Lower leg skin (tissue), 3 donors: ENCODE data around the gene TNKS1BP1.

Source experiments
- POLR2A ChIP-seq, 2 donors: fragments of 450-650 bp; IDR thresholded peaks; one replicate each; pipeline ENCODE4 v1.6.1; 2016 to 2017; ENCODE audit warnings: antibody characterized with exemption in 2 of 2, mild to moderate bottlenecking in 1 of 2, moderate library complexity in 1 of 2
- TF ChIP-seq, protein P1 (sequence below), 3 donors: fragments of 450-650 bp; IDR thresholded peaks; one replicate each; pipeline ENCODE4 v1.5.1; 2016; ENCODE audit warnings: antibody characterized with exemption in 3 of 3, mild to moderate bottlenecking in 3 of 3, moderate library complexity in 2 of 3

DNA sequence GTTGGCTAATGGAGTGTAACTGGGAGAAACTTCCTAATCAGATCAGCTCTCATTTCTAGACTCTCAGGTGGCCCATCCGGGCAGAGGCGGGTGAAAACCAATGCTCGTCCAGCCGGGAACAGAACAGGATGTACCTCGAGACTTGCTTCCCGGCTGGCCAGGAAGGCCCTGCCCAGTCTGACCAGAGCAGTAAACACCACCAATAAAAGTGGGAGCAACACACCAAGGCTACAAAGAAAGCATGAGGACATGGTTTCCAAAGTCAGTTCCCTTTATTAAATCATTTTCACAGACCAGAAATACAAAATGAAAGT, 940 bp upstream of the TNKS1BP1 start:
- TF ChIP-seq, protein P1, sequence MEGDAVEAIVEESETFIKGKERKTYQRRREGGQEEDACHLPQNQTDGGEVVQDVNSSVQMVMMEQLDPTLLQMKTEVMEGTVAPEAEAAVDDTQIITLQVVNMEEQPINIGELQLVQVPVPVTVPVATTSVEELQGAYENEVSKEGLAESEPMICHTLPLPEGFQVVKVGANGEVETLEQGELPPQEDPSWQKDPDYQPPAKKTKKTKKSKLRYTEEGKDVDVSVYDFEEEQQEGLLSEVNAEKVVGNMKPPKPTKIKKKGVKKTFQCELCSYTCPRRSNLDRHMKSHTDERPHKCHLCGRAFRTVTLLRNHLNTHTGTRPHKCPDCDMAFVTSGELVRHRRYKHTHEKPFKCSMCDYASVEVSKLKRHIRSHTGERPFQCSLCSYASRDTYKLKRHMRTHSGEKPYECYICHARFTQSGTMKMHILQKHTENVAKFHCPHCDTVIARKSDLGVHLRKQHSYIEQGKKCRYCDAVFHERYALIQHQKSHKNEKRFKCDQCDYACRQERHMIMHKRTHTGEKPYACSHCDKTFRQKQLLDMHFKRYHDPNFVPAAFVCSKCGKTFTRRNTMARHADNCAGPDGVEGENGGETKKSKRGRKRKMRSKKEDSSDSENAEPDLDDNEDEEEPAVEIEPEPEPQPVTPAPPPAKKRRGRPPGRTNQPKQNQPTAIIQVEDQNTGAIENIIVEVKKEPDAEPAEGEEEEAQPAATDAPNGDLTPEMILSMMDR (IDR thresholded peaks at IDR 0.05) = no peak
- TF ChIP-seq POLR2A (IDR thresholded peaks at IDR 0.05) = no peak
